ENCODE results near the gene RPP14.

RPP14 gene

GRCh38 chr3:58291671-58292338, 14.2 kb upstream of the RPP14 start:
- DNase-seq (ENCODE audit: low read depth, low spot score) = no peak

DNA sequence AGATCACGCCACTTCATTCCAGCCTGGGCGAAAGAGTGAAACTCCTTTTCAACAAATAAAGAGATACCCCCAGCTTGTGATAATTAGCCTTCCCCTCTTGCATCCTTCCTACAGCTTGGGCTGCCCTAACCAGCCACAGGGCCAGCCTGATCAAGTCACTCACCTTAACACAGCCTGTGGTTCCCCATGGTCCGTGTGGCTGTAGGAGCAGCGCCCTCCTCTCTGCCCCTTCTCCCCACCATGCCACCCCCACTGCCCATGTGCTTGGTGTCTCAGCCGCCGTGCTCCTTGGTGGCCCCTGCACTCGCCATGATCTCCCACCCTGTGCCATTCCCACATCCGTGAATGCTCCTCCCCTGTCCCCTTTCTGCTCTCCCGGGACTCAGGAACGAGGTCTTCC, 13.2 kb upstream of the RPP14 start:
- no peak for DNase-seq (ENCODE audit: low read depth, low spot score)

DNA sequence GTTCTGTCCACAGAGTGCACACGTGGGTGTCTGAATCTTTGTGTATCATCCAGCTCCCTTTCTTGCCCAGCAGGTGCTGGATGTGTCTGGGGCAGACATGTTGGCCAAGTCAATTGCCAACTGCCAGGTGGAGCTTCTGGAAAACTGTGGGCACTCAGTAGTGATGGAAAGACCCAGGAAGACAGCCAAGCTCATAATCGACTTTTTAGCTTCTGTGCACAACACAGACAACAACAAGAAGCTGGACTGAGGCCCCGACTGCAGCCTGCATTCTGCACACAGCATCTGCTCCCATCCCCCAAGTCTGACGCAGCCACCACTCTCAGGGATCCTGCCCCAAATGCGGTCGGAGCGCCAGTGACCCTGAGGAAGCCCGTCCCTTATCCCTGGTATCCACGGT, 12.5 kb upstream of the RPP14 start:
- DNase-seq (ENCODE audit: low read depth, low spot score) = no peak

DNA sequence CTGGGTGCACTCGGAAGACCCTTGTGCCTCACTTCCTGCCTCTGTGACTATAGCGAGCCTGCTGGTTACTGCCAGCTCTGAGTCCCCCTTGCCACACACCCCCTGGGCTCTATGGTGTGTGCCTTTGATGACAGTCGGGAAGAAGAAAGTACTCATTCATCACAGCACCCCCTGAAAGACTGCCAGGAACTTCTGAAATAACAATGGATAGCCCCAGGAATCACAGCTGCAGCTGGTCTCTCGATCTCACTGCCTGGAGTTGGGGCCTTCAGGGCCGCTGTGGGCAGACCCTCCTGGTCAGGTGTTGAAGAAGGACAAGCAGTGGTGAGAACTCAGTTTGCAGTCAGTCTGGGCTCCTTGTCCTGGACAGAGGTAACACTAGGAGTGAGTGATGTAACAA, 9.8 kb upstream of the RPP14 start:
- no peak for DNase-seq (ENCODE audit: low read depth, low spot score)

- no peak for DNase-seq (ENCODE audit: low read depth, low spot score)
Observed at GRCh38 chr3:58296843-58297242, 9.2 kb upstream of the RPP14 start.

- no peak for DNase-seq (ENCODE audit: low read depth, low spot score)
Observed at GRCh38 chr3:58298190-58298589, 7.9 kb upstream of the RPP14 start.

DNA sequence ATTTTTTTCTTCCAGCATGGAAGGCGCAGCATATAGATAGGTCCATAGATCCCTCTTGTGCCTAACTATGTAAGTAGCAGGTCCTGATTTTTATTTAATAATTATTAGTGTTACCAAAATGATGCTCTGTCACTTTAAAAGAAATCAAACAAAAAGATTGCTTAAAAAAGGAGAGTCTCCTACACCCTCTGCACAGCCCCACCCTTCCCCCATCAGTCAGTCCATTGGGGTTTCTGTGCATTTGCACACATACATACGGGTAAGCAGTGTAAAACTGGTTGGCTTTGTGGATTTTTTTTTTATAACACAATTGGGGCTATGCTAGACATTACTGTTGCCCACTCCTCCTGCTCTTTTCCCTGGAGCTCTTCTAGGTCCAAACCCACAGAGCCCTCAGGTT, 7.0 kb upstream of the RPP14 start:
- no peak for DNase-seq (ENCODE audit: low read depth, low spot score)

- DNase-seq (ENCODE audit: low read depth, low spot score) = no peak
Observed at GRCh38 chr3:58299839-58300516, 6.1 kb upstream of the RPP14 start.

DNA sequence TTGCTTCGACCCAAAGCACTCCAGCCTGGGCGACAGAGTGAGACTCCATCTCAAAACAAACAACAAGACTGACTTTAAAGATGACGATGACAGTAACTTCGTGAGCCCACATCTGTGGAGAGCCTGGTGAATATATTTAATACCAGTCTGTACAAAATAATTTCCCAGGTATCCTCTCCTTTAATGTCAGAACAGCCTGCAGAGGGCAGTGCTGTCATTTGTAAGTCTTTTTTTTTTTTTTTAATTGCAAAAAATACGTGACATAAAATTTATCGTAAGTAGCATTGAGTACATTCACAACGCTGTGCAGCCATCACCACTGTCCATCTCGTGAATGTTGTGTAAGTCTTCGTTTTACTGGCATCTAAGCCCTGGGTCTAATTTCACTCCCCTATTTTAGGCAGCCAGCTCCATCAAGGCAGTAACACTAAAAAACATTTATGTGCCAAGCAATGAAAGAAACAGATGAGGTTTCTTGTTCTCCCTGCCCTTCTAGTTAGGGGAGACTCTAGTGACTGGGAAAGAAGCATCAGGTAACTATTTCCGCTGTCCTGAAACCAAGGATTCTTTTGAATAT, 1.7 kb downstream of the RPP14 start:
- DNase-seq (ENCODE audit: low read depth, low spot score) = no peak

DNA sequence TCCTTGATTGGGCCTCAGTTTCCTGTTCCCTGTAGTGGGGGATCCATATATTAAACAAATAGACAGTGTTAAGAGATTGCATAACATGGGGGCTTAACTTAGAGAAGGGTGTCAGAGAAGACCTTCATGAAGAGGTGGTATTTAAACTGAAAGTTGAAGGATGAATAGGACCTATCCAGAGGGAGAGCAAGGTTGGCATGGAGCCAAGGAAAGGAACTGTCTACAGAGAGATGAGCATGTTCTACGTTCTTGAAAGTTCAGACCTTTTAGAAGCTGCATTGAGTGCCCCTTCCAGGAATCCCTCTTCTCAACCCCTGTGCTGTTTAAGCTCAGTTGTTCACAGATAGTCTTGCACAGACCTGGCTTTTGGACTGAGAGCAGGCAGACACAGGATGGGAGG, 2.7 kb downstream of the RPP14 start:
- no peak for DNase-seq (ENCODE audit: low read depth, low spot score)

- no peak for DNase-seq (ENCODE audit: low read depth, low spot score)
Observed at GRCh38 chr3:58317811-58318210, 11.8 kb downstream of the RPP14 start.

DNA sequence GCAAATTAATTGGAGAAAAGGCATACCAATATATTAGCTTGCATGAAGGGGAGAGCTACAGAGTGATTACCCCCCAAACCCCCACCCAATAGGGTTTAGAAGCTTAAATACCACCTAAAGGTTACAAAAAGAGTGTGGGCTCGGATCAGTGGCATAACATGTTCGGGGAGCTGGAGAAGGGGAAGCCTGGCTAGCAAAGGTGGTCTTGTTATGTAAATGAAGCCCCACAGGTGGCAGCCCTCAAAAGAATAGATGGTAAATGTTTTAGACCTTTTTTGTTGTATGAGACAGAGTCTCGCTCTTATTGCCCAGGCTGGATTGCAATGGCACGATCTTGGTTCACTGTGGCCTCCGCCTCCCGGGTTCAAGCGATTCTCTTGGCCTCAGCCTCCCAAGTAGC, 15.7 kb downstream of the RPP14 start:
- peak; percentile 40 for DNase-seq (ENCODE audit: low read depth, low spot score)

- DNase-seq (ENCODE audit: low read depth, low spot score) = no peak
Observed at GRCh38 chr3:58322793-58323192, 16.7 kb downstream of the RPP14 start.

GRCh38 chr3:58323529-58324390, 17.7 kb downstream of the RPP14 start:
- DNase-seq (ENCODE audit: low read depth, low spot score) = no peak

- DNase-seq (ENCODE audit: low read depth, low spot score) = no peak
Observed at GRCh38 chr3:58324391-58325390, 18.6 kb downstream of the RPP14 start.

GRCh38 chr3:58325525-58325992, 19.5 kb downstream of the RPP14 start:
- DNase-seq (ENCODE audit: low read depth, low spot score) = no peak

GRCh38 chr3:58326267-58326900, 20.3 kb downstream of the RPP14 start:
- DNase-seq (ENCODE audit: low read depth, low spot score) = no peak

DNA sequence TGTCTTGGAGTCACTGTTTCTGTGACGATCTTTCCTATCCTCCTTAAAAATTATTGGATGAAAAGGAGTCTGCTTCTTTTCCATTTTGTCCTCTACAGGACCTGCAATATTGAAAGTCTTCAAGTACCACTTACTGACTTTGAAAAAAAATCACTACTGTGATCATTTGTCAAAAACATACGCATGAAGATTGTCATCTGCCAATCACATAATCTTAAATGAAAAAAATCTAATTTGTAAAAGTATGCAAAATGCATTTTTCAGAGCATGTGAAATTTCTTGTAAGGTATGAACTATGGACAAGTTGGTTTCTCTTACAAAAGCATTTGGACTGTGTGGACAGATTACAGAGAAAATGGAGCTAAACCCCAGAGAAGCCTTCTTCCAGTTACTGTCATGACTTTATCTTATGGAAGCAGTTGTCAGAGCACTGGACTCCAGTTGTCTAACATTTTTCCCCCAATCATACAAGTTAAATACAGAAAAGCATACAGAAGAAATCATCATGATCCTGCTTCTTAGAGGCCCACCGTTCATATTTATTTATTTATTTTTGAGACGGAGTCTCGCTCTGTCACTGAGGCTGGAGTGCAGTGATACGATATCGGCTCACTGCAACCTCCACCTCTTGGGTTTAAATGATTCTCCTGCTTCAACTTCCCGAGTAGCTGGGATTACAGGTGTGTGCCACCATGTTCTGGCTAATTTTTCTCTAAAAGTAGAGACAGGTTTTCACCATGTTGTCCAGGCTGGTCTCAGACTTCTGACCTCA, 23.3 kb downstream of the RPP14 start:
- no peak for DNase-seq (ENCODE audit: low read depth, low spot score)

DNA sequence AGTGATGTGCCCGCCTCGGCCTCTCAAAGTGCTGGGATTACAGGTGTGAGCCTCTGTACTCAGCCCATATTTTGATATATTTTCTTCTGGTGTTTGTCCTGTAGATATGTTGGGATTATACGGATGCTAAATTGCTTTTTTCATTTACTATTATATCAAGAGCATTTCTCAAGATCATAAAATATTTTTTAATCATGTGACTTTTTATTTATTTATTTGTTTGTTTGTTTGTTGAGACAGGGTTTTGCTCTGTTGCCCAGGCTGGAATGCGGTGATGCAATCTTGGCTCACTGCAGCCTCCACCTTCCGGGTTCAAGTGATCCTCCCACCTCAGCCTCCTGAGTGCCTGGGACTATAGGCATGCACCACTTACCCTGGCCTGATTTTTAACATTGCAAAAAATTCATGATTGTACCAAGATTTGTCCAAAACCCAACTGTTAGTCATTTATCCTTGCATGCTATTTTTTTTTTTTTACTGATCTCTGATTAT, 23.9 kb downstream of the RPP14 start:
- DNase-seq (ENCODE audit: low read depth, low spot score) = no peak
